GM18498 (cell line): Measurements from ENCODE around the gene ONECUT3.

Experiments used
- ATAC-seq: cut with Tn5 transposase; IDR thresholded peaks from one replicate; pipeline ENCODE4 v1.9.1; 2021; ENCODE audit warnings: mild to moderate bottlenecking, moderate library complexity; ENCODE audit not compliant: unreplicated experiment

ONECUT3 gene

DNA sequence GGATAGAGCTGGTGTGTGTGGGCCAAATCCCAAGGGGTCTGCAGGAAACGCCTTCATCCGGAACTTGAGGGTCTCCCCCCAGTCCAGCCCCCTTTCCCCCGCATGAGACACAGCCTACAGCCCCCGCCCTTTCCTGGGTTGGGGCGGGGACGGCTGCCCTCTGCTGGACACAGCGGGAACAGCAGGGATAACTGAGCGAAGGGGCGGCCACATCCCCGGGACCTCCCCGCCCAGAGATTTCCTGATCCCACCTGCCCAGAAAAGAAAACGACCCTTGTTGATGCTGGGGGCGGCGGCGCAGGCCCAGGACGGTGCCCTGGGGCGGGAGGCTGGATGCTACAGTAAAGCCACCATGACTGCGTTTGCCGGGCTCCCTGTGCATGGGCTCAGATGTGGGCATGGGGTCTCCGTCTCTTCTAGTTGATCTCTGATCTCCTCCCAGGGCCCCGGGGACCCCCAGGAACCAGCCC, 14.2 kb downstream of the ONECUT3 start:
- no peak for ATAC-seq

GRCh38 chr19:1768248-1768647, 14.9 kb downstream of the ONECUT3 start:
- no peak for ATAC-seq

GRCh38 chr19:1768918-1769644, 15.8 kb downstream of the ONECUT3 start:
- no peak for ATAC-seq

DNA sequence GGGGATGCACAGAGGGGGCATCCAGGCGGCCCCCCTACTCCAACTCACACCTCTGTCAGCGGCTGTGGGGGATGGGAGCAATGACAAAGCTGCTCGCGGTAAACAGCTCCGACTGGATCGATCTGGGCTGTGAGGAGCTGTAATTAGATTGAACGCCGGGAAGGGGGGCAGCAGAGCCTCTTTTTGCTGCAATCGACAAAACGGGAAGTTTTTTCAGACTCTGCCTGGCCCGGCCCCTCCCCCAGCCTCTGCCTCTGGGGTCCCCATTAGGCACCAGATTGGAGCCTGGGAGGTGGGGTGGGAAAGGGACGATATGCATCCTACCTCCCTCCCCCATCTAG, 16.3 kb downstream of the ONECUT3 start:
- no peak for ATAC-seq

DNA sequence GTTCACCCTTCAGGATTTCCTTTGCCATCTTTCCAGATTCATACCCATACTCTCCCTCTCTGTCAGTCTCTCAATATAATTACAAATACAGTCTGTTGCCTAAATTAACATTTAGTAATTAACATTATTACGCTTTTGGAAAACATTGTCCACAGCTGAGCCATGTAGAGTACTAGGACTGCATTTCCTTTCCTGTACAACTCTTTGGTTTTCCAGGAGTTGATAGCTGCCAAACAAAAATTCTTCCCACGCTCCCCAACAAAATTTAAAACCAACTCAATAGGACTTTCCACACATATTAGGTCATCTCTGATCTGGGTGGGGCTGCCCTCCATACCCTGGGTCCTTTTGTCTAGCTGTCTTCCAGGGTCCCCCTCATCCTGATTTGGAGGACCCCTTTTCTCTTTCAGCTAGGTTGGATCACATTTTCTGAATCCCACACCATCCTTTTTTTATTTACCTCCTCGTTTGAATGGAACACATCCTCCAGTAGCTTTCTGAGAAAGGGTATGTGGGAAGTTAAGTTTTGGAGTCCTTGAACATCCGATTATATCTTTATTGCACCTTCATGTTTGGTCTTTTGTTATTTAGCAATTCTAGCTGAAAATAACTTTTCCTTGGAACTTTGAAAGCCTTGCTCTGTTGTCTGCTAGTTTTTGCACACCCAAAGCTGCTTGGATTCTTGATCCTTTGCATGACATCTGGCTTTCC, 17.7 kb downstream of the ONECUT3 start:
- no peak for ATAC-seq

DNA sequence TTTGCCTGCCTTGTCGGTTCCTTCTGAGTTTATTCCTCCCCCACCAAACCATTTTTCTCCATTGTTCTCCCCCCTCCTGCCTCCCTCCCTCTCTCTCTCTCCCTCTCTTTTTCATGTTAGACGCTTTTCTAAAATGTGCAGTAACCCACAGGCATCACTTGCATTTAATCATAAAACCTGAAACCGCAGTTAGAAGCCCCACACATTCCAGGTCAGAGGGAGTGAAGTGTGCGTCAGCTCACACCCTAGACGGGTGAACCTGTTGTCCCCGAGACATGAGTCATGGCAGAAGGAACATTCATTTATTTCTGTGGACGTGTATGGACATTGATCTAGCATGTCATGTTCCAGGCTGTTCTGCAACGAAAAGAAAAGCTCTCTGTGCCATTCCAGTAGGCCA, 19.9 kb downstream of the ONECUT3 start:
- ATAC-seq = no peak

DNA sequence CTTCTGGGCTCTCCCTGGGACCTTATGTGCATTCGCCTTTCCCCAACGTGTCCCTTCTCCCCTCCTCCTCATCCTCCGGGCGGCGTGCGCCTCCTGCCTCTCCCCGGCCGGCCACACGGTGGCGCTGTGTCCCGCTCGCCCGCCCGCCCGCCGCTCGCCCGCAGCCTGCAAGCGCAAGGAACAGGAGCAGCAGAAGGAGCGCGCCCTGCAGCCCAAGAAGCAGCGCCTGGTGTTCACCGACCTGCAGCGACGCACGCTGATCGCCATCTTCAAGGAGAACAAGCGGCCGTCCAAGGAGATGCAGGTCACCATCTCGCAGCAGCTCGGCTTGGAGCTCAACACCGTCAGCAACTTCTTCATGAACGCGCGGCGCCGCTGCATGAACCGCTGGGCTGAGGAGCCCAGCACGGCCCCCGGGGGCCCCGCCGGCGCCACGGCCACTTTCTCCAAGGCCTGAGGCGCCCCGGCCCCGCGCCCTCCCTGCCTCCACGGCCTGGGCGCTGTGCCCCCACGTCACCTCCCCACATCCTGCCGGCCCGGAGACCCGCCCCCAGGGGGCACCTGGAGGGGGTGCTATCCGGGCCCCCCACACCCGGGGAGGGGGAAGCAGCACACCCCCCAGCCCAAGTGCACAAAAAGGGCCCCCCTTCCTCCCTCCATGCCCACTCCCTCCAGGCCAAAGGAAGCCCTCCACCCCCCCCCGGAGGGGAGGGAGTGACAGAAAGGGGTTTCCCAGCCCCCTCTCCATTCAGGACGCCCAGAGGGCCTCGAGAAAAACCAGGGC, 21.9 kb downstream of the ONECUT3 start:
- no peak for ATAC-seq

DNA sequence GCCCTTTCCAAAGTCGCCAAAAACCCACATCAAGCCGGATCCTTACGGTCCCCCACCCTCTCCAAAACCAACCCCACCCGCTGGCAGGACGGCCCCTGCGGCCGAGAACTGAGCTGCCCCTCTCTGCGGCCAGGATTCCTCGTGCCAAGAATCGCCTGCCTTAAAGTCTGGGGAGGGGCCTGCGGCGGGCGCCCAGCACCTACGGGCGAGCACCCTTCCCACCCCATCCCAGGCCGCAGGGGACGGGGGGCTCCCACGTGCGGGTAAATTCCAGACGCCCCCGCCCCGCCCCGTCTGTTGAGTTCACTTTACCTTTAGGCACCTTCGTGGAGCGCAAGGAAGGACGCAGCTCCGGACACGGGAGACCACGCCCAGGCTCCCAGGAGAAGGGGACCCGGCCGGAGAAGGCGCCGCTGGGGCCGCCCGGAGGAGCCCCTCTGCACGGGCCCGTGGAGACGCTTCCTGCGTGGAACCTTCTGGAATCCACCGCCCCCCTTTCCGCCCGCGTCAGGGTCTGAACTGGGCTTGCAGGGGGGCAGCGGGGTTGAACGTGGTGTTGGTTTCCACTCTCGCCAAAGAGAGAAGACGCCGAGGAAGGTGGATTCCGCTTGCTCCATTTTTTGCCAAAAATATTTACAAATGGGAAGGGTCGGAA, 22.8 kb downstream of the ONECUT3 start:
- no peak for ATAC-seq

- ATAC-seq = no peak
Observed at GRCh38 chr19:1776606-1777147, 23.4 kb downstream of the ONECUT3 start.

DNA sequence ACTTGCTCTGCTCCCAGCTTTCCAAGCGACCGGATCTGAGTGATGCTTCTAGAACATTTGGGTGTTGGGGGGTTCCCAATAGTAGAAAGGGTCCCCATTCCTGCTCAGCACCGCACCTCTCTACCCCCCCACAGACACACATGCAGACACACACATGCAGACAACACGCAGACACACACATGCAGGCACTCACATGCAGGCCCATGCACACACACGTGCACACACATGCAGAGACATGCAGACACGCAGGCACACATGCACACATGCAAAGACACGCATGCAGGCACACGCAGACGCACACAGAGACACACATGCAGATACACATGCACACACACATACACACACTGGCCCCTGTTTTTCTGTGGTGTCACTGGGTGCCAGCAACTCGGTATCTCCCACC, 23.8 kb downstream of the ONECUT3 start:
- no peak for ATAC-seq

- ATAC-seq = no peak
Observed at GRCh38 chr19:1779574-1779973, 26.3 kb downstream of the ONECUT3 start.

GRCh38 chr19:1780272-1780958, 27.1 kb downstream of the ONECUT3 start:
- ATAC-seq = no peak

DNA sequence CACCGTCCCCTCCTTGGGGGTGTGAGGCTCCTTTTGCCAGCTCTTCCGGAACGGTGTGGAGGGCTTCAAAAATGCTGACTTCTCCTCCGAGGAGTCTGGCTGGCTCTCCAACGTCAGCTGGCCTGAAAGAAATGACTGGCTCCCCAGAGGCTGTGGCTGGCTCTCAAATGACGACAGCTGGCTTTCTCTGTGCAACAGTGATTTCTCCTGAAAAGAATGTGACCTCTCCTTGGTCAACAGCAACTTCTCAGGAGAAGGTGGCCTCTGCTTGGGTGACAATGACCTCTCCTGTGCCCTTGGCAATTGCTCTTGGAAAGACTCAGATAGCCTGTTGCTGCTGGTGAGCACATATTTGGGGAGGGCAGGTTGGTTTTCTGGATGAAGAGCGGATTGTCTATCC, 29.2 kb downstream of the ONECUT3 start:
- no peak for ATAC-seq

DNA sequence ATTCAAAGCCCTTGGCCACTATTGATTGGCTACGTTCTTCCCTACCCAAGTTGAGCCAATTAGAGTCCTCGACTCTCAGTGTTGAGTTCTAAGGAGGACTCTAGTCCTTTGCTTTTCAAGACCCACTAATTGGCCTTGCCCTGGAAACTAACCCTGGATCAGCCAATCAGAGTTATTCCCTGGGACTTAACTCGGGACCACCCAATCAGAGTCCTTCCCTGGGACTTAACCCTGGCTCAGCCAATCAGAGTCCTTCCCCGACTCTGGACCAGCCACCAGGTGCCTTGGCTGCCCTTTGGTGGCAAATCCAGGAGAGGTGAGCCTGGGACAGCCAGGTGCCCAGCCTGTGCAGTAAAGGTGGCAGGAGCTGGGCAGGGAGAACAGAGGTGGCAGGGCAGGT, 30.0 kb downstream of the ONECUT3 start:
- ATAC-seq = no peak

DNA sequence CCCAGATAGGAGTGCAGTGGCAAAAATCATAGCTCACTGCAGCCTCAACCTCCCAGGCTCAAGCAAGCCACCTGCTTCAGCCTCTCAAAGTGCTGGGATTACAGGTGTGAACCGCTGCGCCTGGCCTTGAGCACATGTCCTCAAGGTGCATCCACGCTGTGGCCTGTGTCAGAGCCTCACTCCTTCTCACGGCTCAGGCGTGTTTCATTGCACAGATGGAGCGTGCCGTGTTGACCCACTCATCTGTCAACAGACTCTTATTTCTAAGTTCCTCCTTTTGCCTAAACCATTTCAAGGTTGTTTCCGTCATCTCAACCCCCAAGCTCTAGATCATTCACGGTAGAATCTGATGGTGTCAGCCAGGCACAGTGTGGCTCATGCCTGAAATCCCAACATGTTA, 30.6 kb downstream of the ONECUT3 start:
- ATAC-seq = no peak

DNA sequence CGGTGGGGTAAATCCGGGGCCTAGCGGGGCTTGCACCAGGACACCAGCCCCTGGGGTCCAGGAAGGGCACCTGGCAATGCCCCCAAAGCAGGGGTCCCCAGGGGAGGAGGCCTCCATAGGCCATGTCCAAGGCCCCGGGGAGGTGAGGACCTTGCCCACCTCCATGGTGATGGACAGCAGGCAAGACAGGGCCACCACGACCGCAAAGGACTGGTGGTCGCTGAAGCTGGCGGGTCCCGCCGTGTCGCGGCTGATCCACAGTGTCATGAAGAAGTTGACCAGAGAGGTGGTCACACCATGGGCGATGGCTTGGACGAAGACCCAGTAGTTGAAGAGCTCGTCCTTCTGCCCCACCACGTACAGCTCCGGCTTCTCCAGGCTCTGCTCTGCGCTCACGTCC, 32.0 kb downstream of the ONECUT3 start:
- no peak for ATAC-seq

DNA sequence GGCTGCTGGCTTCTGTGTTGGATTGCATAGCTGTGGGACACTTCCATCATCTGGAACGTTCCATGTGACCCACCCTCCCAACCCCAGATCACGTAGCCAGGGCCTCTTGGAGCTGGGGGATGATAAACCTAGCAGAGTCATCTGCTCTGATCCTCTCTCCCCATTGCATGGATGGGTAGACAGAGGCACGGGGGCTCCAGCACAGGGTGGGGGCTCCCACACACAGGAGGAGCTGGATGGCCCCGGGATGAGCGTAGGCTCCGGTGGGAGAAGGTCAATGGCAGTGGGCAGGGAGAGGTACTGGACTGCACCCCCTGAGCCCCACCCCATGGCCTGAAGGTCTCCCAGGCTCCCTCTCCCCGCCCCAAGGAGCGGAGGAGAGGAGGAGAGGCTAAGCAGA, 33.4 kb downstream of the ONECUT3 start:
- no peak for ATAC-seq

- ATAC-seq = no peak
Observed at GRCh38 chr19:1787116-1787515, 33.8 kb downstream of the ONECUT3 start.

DNA sequence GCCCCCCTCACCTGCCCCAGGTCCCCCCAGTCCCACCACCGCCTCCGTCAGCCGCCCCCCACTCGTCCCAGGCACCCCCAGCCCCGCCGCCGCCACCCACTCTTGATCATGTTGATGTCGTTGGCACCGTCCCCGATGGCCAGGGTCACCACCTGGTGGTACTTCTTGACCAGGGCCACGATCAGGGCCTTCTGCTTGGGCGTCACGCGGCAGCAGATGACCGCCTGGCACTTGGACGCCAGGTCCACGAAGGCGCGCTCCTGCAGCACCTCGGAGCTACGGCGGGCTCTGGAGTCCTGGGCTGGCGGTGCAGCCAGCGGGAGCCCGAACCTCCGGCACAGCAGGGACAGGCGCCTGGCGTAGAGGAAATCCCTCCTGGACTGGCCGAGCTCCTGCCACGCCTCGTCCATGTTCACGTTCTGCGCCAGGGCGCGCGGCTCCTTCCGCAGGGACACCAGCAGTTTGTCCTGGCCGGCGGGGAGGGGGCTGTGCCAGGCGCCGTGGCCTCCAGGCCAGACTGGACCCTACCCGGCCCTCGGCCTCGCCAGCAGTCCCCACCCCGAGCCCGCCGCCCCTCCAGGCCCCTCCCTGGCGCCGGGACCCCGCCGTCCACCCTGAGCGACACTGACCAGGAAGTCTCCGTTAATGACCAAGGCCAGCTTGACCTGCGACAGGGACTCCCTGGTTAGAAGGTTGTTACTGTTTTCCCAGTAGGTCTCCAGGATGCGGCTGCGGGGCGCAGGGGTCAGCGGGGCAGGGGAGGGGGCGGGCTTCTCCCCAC, 36.1 kb downstream of the ONECUT3 start:
- ATAC-seq = no peak
